H9 (cell line): ENCODE results near the gene PPP1R7. TPM values are rescaled to one million over a fixed set of nuclear protein-coding genes. Genes with fewer than 3 reads are reported as not detected.

Experiments
- DNase-seq: peaks from one replicate; pipeline ENCODE4 v3.0.0-alpha.2; 2017
- H2AFZ ChIP-seq: one replicate; pipeline ENCODE4 v1.6.1; 2013; ENCODE audit warnings: mild to moderate bottlenecking, low read length, control low read depth, moderate library complexity
- H2AK5ac ChIP-seq: 2 replicates; pipeline ENCODE4 v1.6.1; 2013; ENCODE audit warnings: low read length, control low read depth, mixed read lengths; ENCODE audit not compliant: insufficient read length
- H2BK120ac ChIP-seq: one replicate; pipeline ENCODE4 v1.6.1; 2013; ENCODE audit warnings: low read depth, mild to moderate bottlenecking, low read length, control low read depth, inconsistent platforms; ENCODE audit not compliant: poor library complexity, severe bottlenecking
- H2BK12ac ChIP-seq: 2 replicates; pipeline ENCODE4 v1.6.1; 2013; ENCODE audit warnings: low read length, control low read depth, mixed read lengths, low read depth; ENCODE audit not compliant: insufficient read length
- H2BK15ac ChIP-seq: 2 replicates; pipeline ENCODE4 v1.6.1; 2013; ENCODE audit warnings: low read depth, low read length, control low read depth
- H2BK20ac ChIP-seq: one replicate; pipeline ENCODE4 v1.6.1; 2013; ENCODE audit warnings: low read depth, mild to moderate bottlenecking, low read length, control low read depth, inconsistent platforms; ENCODE audit not compliant: poor library complexity, severe bottlenecking
- H2BK5ac ChIP-seq: 2 replicates; pipeline ENCODE4 v1.6.1; 2013; ENCODE audit warnings: low read length, control low read depth, mixed read lengths; ENCODE audit not compliant: insufficient read length
- H3K14ac ChIP-seq: 2 replicates; pipeline ENCODE4 v1.6.1; 2013; ENCODE audit warnings: low read length, control low read depth; ENCODE audit not compliant: insufficient read depth
- H3K18ac ChIP-seq: 2 replicates; pipeline ENCODE4 v1.6.1; 2013; ENCODE audit warnings: low read depth, mild to moderate bottlenecking, mixed read lengths, low read length, control low read depth; ENCODE audit not compliant: insufficient read length
- H3K23ac ChIP-seq: 2 replicates; pipeline ENCODE4 v1.6.1; 2013; ENCODE audit warnings: low read length, control low read depth, mixed read lengths, low read depth; ENCODE audit not compliant: insufficient read length
- H3K23me2 ChIP-seq: 2 replicates; pipeline ENCODE4 v1.6.1; 2013; ENCODE audit warnings: low read depth, mild to moderate bottlenecking, mixed read lengths, low read length, control low read depth; ENCODE audit not compliant: insufficient read length, poor library complexity, severe bottlenecking
- H3K27ac ChIP-seq: 2 replicates; pipeline ENCODE4 v1.5.1; 2013; ENCODE audit warnings: low read length, control low read depth, mixed read lengths, low read depth; ENCODE audit not compliant: insufficient read length
- H3K27me3 ChIP-seq: 2 replicates; pipeline ENCODE4 v1.6.1; 2013; ENCODE audit warnings: low read length, control low read depth, inconsistent platforms; ENCODE audit not compliant: insufficient read depth
- H3K4ac ChIP-seq: 2 replicates; pipeline ENCODE4 v1.6.1; 2013; ENCODE audit warnings: low read depth, mild to moderate bottlenecking, control low read depth, inconsistent platforms, low read length, moderate library complexity
- H3K4me1 ChIP-seq: 2 replicates; pipeline ENCODE4 v1.6.1; 2013; ENCODE audit warnings: low read length, control low read depth, inconsistent platforms; ENCODE audit not compliant: insufficient read depth
- H3K4me2 ChIP-seq: 2 replicates; pipeline ENCODE4 v1.6.1; 2013; ENCODE audit warnings: low read length, control low read depth, mixed read lengths; ENCODE audit not compliant: insufficient read length, insufficient read depth
- H3K56ac ChIP-seq: 2 replicates; pipeline ENCODE4 v1.6.1; 2013; ENCODE audit warnings: low read depth, mild to moderate bottlenecking, mixed read lengths, low read length, control low read depth; ENCODE audit not compliant: insufficient read length
- H3K79me1 ChIP-seq: 2 replicates; pipeline ENCODE4 v1.6.1; 2013; ENCODE audit warnings: low read depth, mild to moderate bottlenecking, moderate library complexity, low read length, control low read depth, inconsistent platforms; ENCODE audit not compliant: insufficient read depth, poor library complexity, severe bottlenecking
- H3K79me2 ChIP-seq: 2 replicates; pipeline ENCODE4 v1.6.1; 2013; ENCODE audit warnings: low read length, control low read depth, inconsistent platforms; ENCODE audit not compliant: insufficient read depth
- H3K9ac ChIP-seq: 2 replicates; pipeline ENCODE4 v1.6.1; 2013; ENCODE audit warnings: low read length, control low read depth, mixed read lengths; ENCODE audit not compliant: insufficient read length; ENCODE audit errors: extremely low read depth
- H3K9me3 ChIP-seq: one replicate; pipeline ENCODE4 v1.6.1; 2013; ENCODE audit warnings: low read depth, low read length, inconsistent platforms; ENCODE audit not compliant: control insufficient read depth
- H3T11ph ChIP-seq: one replicate; pipeline ENCODE4 v1.6.1; 2013; ENCODE audit warnings: mild to moderate bottlenecking, low read length, control low read depth, inconsistent platforms
- H4K20me1 ChIP-seq: one replicate; pipeline ENCODE4 v1.6.1; 2013; ENCODE audit not compliant: control insufficient read depth, insufficient read length, insufficient read depth
- H4K5ac ChIP-seq: 2 replicates; pipeline ENCODE4 v1.6.1; 2013; ENCODE audit warnings: low read depth, mild to moderate bottlenecking, mixed read lengths, low read length, control low read depth; ENCODE audit not compliant: insufficient read length
- H4K8ac ChIP-seq: replicated peaks from 2 replicates; pipeline ENCODE4 v1.6.1; 2013; ENCODE audit warnings: low read length, control low read depth, mixed read lengths, low read depth; ENCODE audit not compliant: insufficient read length
- H4K91ac ChIP-seq: 2 replicates; pipeline ENCODE4 v1.6.1; 2013; ENCODE audit warnings: low read depth, mild to moderate bottlenecking, moderate library complexity, mixed read lengths, low read length, control low read depth; ENCODE audit not compliant: insufficient read length
- H3K27ac Mint-ChIP-seq, 3 experiments: 2 replicates in 2 of 3; 3 replicates in 1 of 3; pipeline ENCODE4 v1.8.0; 2020 to 2021; ENCODE audit warnings: mixed read lengths in 3 of 3, mild to moderate bottlenecking in 1 of 3, moderate library complexity in 1 of 3
- H3K27me3 Mint-ChIP-seq: 2 replicates; pipeline ENCODE4 v1.8.0; 2021; ENCODE audit warnings: low read depth, mild to moderate bottlenecking, moderate library complexity, mixed read lengths
- H3K36me3 Mint-ChIP-seq, 3 experiments: 2 replicates in 2 of 3; 3 replicates in 1 of 3; pipeline ENCODE4 v1.8.0; 2020 to 2021; ENCODE audit warnings: low read depth in 3 of 3, mixed read lengths in 3 of 3; ENCODE audit not compliant: insufficient read depth in 1 of 3
- H3K4me1 Mint-ChIP-seq, 2 experiments: 2 replicates each; pipeline ENCODE4 v1.8.0; 2020; ENCODE audit warnings: mixed read lengths in 2 of 2
- H3K4me3 Mint-ChIP-seq, 2 experiments: 2 replicates in 1 of 2; 3 replicates in 1 of 2; pipeline ENCODE4 v1.8.0; 2020 to 2021; ENCODE audit warnings: mild to moderate bottlenecking in 2 of 2, mixed read lengths in 2 of 2, moderate library complexity in 1 of 2
- H3K9me3 Mint-ChIP-seq, 2 experiments: 2 replicates in 1 of 2; 3 replicates in 1 of 2; pipeline ENCODE4 v1.8.0; 2020; ENCODE audit warnings: mild to moderate bottlenecking in 2 of 2, mixed read lengths in 2 of 2, moderate library complexity in 1 of 2
- whole genome bisulfite sequencing: extraction: QIAGEN DNeasy Blood & Tissue Kit; methylation state at CpG from one replicate; pipeline ENCODE4 v1.1.7; 2013; ENCODE audit warnings: missing lambda C conversion rate, low lambda C conversion rate, mixed read lengths; ENCODE audit not compliant: insufficient read length; ENCODE audit errors: extremely low coverage; 5-methylcytosine and 5-hydroxymethylcytosine counted together
- total RNA-seq: library from RNA; stranded (reverse); gene quantifications from 2 replicates; pipeline ENCODE4 v1.2.1, GENCODE V29; 2021
- TF ChIP-seq, protein P1 (sequence below): fragments of 200-600 bp; sonication (generic); conservative IDR thresholded peaks from 3 replicates; pipeline ENCODE4 v1.8.0; 2021; ENCODE audit warnings: antibody characterized with exemption, mild to moderate bottlenecking

The PPP1R7 gene
- total RNA-seq, 1 experiment from 2014 or later: 60.2 TPM

DNA sequence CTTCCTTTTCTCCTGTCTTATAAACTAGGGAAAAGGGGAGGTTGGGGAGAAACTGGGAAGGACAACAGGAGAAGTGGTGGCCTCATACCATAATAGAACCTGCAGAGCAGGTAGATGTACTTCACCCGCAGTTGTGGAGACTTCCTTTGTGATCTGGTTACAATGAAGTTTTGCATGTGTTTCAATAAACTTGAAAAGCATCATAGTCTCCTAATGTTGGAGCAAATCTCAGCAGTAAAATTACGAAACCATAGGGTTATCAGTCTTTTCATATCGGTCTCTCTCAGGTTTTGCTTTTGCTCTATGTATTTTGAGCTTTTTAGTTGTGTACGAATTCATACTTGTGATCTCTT lies 68.7 kb downstream of the PPP1R7 start:
- no peak overlapping the region for H3K27ac Mint-ChIP-seq
- no peak overlapping the region for H3K9ac ChIP-seq

More for the DNA sequence above, 68.7 kb downstream of the PPP1R7 start:
- TF ChIP-seq, protein P1, sequence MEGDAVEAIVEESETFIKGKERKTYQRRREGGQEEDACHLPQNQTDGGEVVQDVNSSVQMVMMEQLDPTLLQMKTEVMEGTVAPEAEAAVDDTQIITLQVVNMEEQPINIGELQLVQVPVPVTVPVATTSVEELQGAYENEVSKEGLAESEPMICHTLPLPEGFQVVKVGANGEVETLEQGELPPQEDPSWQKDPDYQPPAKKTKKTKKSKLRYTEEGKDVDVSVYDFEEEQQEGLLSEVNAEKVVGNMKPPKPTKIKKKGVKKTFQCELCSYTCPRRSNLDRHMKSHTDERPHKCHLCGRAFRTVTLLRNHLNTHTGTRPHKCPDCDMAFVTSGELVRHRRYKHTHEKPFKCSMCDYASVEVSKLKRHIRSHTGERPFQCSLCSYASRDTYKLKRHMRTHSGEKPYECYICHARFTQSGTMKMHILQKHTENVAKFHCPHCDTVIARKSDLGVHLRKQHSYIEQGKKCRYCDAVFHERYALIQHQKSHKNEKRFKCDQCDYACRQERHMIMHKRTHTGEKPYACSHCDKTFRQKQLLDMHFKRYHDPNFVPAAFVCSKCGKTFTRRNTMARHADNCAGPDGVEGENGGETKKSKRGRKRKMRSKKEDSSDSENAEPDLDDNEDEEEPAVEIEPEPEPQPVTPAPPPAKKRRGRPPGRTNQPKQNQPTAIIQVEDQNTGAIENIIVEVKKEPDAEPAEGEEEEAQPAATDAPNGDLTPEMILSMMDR: no peak
- H3K9me3 Mint-ChIP-seq: peaks cover 0 to 2% of the 10 kb centered on the region in 2 experiments; a peak in 2 of 5 replicates
- H2BK12ac ChIP-seq: no peak overlapping the region
- no peak overlapping the region for H4K5ac ChIP-seq
- no CpG with 5 or more reads among the region's 4 CpGs for WGBS
- H2AK5ac ChIP-seq: no peak overlapping the region
- H4K20me1 ChIP-seq: peaks cover 2% of the 10 kb centered on the region
- no peak overlapping the region for H3K56ac ChIP-seq
- H3K18ac ChIP-seq: no peak overlapping the region
- H3K79me2 ChIP-seq: no peaks in the 10 kb centered on the region; the same call in 1 of the 2 replicates
- H3K4ac ChIP-seq: no peak overlapping the region
- H3K27me3 ChIP-seq: no peaks in the 10 kb centered on the region
- H3K27ac ChIP-seq: no peak overlapping the region
- H2BK120ac ChIP-seq: no peak overlapping the region
- no peak overlapping the region for H3T11ph ChIP-seq
- no peak overlapping the region for H2AFZ ChIP-seq
- H3K4me1 ChIP-seq: peaks cover 4% of the 10 kb centered on the region; the same call in 1 of the 2 replicates
- no peak overlapping the region for H2BK15ac ChIP-seq
- H3K27me3 Mint-ChIP-seq: peaks cover 5% of the 10 kb centered on the region
- peaks cover 10% of the 10 kb centered on the region for H3K23me2 ChIP-seq
- no peak overlapping the region for H4K8ac ChIP-seq
- no peaks in the 10 kb centered on the region for H3K9me3 ChIP-seq
- no peak overlapping the region for H4K91ac ChIP-seq
- H3K23ac ChIP-seq: no peak overlapping the region
- no peaks in the 10 kb centered on the region for H3K79me1 ChIP-seq
- no peak overlapping the region for H2BK5ac ChIP-seq
- H3K4me1 Mint-ChIP-seq: peaks cover 19 to 39% of the 10 kb centered on the region in 2 experiments
- no peak overlapping the region for H3K14ac ChIP-seq
- H3K4me3 Mint-ChIP-seq: peak overlapping the region; percentile 78 to 94
- DNase-seq: no peak
- H3K4me2 ChIP-seq: peak overlapping the region; percentile 80
- peaks cover 0 to 4% (median 2%) of the 10 kb centered on the region in 3 experiments; a peak in 2 of 7 replicates for H3K36me3 Mint-ChIP-seq
- no peak overlapping the region for H2BK20ac ChIP-seq
